Stimulated activated CD8-positive, alpha-beta memory T cell treated with anti-CD3 and anti-CD28 coated beads, Interleukin-4, amount 100 ng/mL, for 48 hours (primary cell): ENCODE measurements around the gene LLGL2.

ENCODE experiments used
- DNase-seq: peaks from one replicate; pipeline ENCODE4 v3.0.0-alpha.2; 2020

The LLGL2 gene

DNA sequence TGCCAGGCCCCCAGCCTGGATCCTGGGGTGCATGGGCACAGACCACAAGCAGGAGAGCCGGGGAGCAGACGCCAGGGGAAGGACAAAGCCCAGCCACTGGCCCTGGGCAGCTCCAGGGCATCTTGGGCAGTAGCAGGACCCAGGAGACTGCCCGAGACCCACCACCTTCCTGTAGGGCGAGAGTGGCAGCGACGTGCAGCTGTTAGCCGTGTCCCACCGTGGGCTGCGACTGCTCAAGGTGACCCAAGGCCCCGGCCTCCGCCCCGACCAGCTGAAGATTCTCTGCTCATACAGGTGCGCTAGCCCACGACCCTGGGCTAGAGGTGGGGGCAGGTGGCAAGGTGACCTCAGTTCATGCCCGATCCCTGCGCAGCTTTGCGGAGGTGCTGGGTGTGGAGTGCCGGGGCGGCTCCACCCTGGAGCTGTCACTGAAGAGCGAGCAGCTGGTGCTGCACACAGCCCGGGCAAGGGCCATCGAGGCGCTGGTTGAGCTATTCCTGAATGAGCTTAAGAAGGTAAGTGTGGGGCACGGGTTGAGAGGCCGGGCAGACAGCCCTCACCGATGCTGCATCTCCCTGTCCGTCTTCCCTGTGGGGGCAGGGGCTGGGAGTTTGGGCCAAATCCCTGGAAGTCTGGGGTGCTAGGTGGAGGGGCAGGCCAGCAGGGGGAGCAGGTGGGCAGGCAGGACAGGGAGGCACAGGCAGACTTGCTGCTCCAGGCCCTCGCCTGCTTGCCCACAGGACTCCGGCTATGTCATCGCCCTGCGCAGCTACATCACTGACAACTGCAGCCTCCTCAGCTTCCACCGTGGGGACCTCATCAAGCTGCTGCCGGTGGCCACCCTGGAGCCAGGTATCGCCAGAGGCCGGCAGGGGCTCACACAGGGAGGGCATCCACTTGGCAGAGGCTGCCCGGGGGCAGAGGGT, 94.3 kb downstream of the LLGL2 start:
- peak; percentile 55 for DNase-seq

DNA sequence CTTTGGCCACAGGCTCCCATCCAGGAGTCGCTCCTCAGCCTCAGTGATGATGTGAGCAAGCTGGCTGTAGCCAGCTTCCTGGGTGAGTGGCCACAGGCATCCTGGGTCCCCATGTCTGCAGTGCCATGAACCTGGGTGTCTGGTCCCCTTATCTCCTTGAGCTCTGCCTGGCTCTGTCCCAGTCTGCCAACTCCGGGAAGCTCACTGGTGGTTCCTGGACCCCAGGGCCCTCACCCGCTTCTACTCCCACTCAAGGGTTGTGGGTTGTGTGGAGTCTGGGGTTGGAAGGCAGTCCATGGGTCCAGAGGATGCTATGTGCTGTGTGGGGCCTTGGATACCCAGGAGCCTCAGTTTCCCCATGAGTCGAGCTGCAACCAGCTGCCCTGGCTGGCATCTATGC, 96.0 kb downstream of the LLGL2 start:
- no peak for DNase-seq

DNA sequence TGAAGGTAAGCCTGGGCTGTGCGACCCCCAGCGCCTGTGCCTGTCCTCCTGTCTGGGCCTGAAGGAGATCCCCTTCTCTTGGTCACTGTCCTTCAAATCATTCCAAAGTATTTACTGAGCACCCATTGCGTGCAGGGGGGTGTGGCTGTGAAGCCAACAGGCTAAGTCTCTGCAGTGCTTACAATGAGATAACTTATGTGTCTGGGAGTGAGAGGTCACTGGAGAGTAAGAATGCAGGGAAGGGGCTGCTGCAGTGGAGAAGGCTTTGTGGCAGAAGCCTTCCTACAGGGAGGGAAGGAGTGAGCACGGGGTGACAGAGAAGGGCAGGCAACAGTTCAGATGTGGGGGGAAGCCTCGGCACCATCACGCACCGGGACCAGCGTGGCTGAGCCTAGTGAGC, 96.6 kb downstream of the LLGL2 start:
- DNase-seq = no peak

DNA sequence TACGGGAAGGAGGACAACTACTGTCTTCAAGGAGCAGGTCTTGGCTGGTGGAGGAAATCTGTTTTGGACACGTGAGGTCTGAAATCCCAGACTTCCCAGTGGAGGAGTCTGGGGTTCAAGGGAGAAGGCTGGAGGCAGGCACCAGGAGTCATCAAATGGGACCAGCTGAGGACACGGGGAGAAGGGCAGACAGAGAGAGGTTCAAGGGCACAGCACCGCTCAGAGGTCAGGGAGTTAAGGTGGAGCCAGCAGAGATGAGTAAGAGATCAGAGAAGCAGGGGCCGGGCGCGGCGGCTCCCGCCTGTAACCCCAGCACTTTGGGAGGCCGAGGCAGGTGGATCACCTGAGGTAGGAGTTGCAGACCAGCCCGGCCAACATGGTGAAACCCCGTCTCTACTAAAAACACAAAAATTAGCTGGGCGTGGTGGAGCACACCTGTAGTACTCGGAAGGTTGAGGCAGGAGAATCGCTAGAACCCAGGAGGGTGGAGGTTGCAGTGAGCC, 97.3 kb downstream of the LLGL2 start:
- DNase-seq = no peak

DNA sequence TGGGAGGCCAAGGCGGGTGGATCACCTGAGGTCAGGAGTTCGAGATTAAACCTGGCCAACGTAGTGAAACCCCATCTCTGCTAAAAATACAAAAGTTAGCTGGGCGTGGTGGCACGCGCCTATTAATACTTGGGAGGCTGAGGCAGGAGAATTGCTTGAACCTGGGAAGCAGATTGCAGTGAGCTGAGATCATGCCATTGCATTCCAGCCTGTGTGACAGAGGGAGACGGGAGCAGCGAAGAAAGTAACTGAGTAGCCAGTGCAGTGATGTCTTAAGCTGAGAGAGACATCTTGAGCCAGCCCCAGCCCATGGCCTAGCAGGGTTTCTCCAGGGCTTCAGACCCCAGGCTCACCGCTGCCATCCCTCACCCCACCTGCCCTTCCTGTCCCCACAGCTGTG, 97.9 kb downstream of the LLGL2 start:
- no peak for DNase-seq

DNA sequence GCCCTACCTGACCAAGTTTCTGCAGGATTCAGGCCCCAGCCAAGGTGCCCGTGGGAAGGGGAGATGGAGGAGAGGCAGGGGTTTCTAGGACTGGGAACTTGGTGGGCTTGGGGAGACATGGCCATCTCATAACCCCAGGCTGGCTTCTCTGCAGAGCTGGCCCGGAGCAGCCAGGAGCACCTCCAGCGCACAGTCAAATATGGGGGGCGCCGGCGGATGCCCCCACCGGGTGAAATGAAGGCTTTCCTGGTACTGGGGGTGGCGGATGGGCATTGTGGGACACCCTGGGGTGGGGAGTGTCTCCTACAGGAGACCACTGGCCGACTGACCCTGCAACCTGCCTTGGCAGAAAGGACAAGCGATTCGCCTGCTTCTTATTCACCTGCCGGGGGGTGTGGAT, 98.5 kb downstream of the LLGL2 start:
- DNase-seq = no peak
